ENCODE measurements around the gene IP6K2. TPM values are rescaled to one million over a fixed set of nuclear protein-coding genes. Genes with fewer than 3 reads are reported as not detected.

The IP6K2 gene
- total RNA-seq, 1 donor from 2014 or later: 101 TPM

DNA sequence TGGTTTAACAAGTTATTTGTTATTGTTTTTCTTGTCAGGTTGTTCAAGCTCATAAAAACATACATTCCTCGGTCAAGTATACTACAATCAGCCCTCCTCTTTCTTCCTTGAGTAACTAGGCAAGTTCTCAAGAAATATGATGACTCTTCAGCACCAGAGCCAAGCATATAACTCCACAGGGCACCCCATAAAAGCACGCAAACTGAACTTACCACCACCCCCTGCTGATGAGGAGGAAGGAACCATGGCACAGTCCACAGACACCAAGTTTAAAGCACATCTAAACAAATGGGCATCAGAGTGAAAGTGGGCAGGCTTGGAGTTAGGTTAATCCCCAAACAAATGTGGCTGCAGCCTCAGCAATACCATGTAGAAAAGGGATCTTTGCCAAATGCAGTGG is 5.3 kb downstream of the IP6K2 start:
- H3K27ac ChIP-seq: no peak overlapping the region
- no peaks in the 10 kb centered on the region for H3K27me3 ChIP-seq
- no peaks in the 10 kb centered on the region for H3K9me3 ChIP-seq
- no peak overlapping the region for H3K4me3 ChIP-seq
- no peak for TF ChIP-seq CTCF (IDR thresholded peaks at IDR 0.05)
- no peak for DNase-seq (ENCODE audit: low spot score in 2 of 2)
- intact Hi-C loops (cut with DNase I): no loop called here
- H3K36me3 ChIP-seq: peaks cover 13 to 14% of the 10 kb centered on the region in 2 donors
- peaks cover 4 to 23% of the 10 kb centered on the region in 2 donors for H3K4me1 ChIP-seq

- H3K9me3 ChIP-seq: no peaks in the 10 kb centered on the region
- H3K4me1 ChIP-seq: peaks cover 0 to 13% of the 10 kb centered on the region in 2 donors
- intact Hi-C loops (cut with DNase I): loop anchor here (5.0 kb wide), 1 partner anchor 33 kb away; no protein-coding TSS in a partner anchor
- no peak for TF ChIP-seq CTCF (IDR thresholded peaks at IDR 0.05)
- H3K27ac ChIP-seq: peak overlapping the region; percentile 37 to 48
- H3K4me3 ChIP-seq: no peak overlapping the region
- H3K36me3 ChIP-seq: peaks cover 14 to 21% of the 10 kb centered on the region in 2 donors
- no peaks in the 10 kb centered on the region for H3K27me3 ChIP-seq
- DNase-seq (ENCODE audit: low spot score in 2 of 2): no peak
These were observed 8.0 kb downstream of the IP6K2 start for GRCh38 chr3:48709051-48709461.

GRCh38 chr3:48708481-48708889 is 8.5 kb downstream of the IP6K2 start:
- DNase-seq (ENCODE audit: low spot score in 2 of 2): no peak
- intact Hi-C loops (cut with DNase I): loop anchor here (5.0 kb wide), 1 partner anchor 34 kb away; no protein-coding TSS in a partner anchor
- Histone ChIP-seq H3K27me3 (no peaks in the 10 kb centered on the region), H3K4me1 (peaks cover 0 to 13% of the 10 kb centered on the region in 2 donors), H3K9me3 (no peaks in the 10 kb centered on the region), H3K27ac (peak overlapping the region; percentile 37 to 48), H3K36me3 (peaks cover 14 to 20% of the 10 kb centered on the region in 2 donors), H3K4me3 (no peak overlapping the region)
- no peak for TF ChIP-seq CTCF (IDR thresholded peaks at IDR 0.05)

GRCh38 chr3:48707157-48707556 is 9.9 kb downstream of the IP6K2 start:
- no peak for TF ChIP-seq CTCF (IDR thresholded peaks at IDR 0.05)
- H3K27ac ChIP-seq: no peak overlapping the region
- intact Hi-C loops (cut with DNase I): loop anchor here (5.0 kb wide), 1 partner anchor 35 kb away; no protein-coding TSS in a partner anchor
- H3K4me1 ChIP-seq: peaks cover 4 to 13% of the 10 kb centered on the region in 2 donors
- no peaks in the 10 kb centered on the region for H3K9me3 ChIP-seq
- no peak for DNase-seq (ENCODE audit: low spot score in 2 of 2)
- H3K36me3 ChIP-seq: peaks cover 14 to 17% of the 10 kb centered on the region in 2 donors
- no peaks in the 10 kb centered on the region for H3K27me3 ChIP-seq
- no peak overlapping the region for H3K4me3 ChIP-seq

DNA sequence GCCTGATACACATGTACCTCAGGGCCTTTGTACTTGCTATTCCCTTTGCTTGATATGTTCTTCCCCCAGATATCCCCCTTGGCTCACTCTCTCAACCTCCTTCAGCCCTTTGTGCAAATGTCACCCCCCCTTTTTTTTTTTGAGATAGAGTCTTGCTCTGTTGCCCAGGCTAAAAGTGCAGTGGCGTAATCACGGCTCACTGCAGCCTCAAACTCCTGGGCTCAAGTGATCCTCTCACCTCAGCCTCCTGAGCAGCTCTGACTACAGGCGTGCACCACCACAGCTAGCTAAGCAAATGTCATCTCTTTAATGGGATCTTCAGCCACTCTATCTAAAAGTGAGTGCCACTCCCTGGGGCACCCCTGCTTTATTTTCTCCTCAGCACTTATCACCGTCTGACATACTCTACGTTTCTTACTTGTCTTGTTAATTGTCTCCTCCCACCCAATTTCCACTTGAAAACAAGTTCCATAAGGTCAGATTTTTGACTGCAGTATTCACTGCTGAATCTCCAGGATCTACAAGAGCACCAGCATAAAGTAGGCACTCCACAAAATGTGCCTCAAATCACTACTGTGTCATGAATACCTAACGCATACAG is 14.6 kb downstream of the IP6K2 start:
- no peaks in the 10 kb centered on the region for H3K27me3 ChIP-seq
- H3K36me3 ChIP-seq: peaks cover 11 to 14% of the 10 kb centered on the region in 2 donors
- H3K4me1 ChIP-seq: peaks cover 4 to 8% of the 10 kb centered on the region in 2 donors
- no peak for TF ChIP-seq CTCF (IDR thresholded peaks at IDR 0.05)
- no peak for DNase-seq (ENCODE audit: low spot score in 2 of 2)
- no peaks in the 10 kb centered on the region for H3K9me3 ChIP-seq
- H3K27ac ChIP-seq: no peak overlapping the region
- no peak overlapping the region for H3K4me3 ChIP-seq
- intact Hi-C loops (cut with DNase I): no loop called here
